GM23338 (cell line): ENCODE data around the gene SLC1A4.

ENCODE experiments used
- CTCF ChIP-seq, 2 experiments: fragments of 200-600 bp in 1 of 2; sonication (generic) in 1 of 2; conservative IDR thresholded peaks; 2 replicates each; pipeline versions ENCODE4 v1.5.1 to v1.6.1; 2016 to 2017; ENCODE audit warnings: antibody characterized with exemption in 2 of 2, low read depth in 2 of 2, mild to moderate bottlenecking in 2 of 2, moderate library complexity in 1 of 2
- ETS1 ChIP-seq: IDR thresholded peaks from 2 replicates; pipeline ENCODE4 v1.6.1; 2016; ENCODE audit warnings: antibody characterized with exemption
- EZH2 ChIP-seq: fragments of 200-600 bp; sonication (generic); IDR thresholded peaks from one replicate; pipeline ENCODE4 v1.8.0; 2017; ENCODE audit warnings: antibody characterized with exemption, mild to moderate bottlenecking, low read depth; ENCODE audit not compliant: unreplicated experiment
- EZH2phosphoT487 ChIP-seq: fragments of 200-600 bp; sonication (generic); IDR thresholded peaks from one replicate; pipeline ENCODE4 v1.8.1; 2018; ENCODE audit warnings: antibody characterized with exemption; ENCODE audit not compliant: unreplicated experiment
- POLR2AphosphoS5 ChIP-seq: IDR thresholded peaks from 2 replicates; pipeline ENCODE4 v1.6.1; 2016; ENCODE audit warnings: antibody characterized with exemption, low read depth

- TF ChIP-seq EZH2 = no peak
- TF ChIP-seq CTCF (conservative IDR thresholded peaks at IDR 0.05; ENCODE audit: low read depth in 2 of 2) = no peak
- no peak for TF ChIP-seq EZH2phosphoT487
- TF ChIP-seq ETS1 = no peak
- TF ChIP-seq POLR2AphosphoS5 = no peak
Observed at GRCh38 chr2:65054749-65055421, 65.7 kb downstream of the SLC1A4 start.
